BE2C (cell line): ENCODE measurements around the gene SYS1.

Experiments used
- DNase-seq: peaks from one replicate; pipeline ENCODE4 v3.0.0-alpha.2; 2020
- H3K27me3 ChIP-seq: fragments of 250-450 bp; sonication (Bioruptor Pico); 2 replicates; pipeline ENCODE4 v1.5.1; 2020; ENCODE audit warnings: mild to moderate bottlenecking
- H3K36me3 ChIP-seq: fragments of 250-450 bp; sonication (Bioruptor Pico); 2 replicates; pipeline ENCODE4 v1.5.1; 2020; ENCODE audit warnings: mild to moderate bottlenecking
- H3K4me1 ChIP-seq: fragments of 250-450 bp; sonication (Bioruptor Pico); 2 replicates; pipeline ENCODE4 v1.5.1; 2020
- H3K4me3 ChIP-seq: 2 replicates; pipeline ENCODE4 v1.5.1; 2011; ENCODE audit warnings: low read depth, low read length
- H3K9me3 ChIP-seq: fragments of 250-450 bp; sonication (Bioruptor Pico); 2 replicates; pipeline ENCODE4 v1.5.1; 2020
- CTCF ChIP-seq: IDR thresholded peaks from 2 replicates; pipeline ENCODE4 v1.5.1; 2012; ENCODE audit warnings: mild to moderate bottlenecking, low read depth, low read length

Gene SYS1

GRCh38 chr20:45372646-45373352, 9.8 kb downstream of the SYS1 start:
- H3K9me3 ChIP-seq, result no peaks in the 10 kb centered on the region
- no peak for TF ChIP-seq CTCF
- H3K4me3 ChIP-seq, result peak overlapping the region; percentile 65
- DNase-seq, result peak; percentile 35
- H3K36me3 ChIP-seq, result peaks cover 5% of the 10 kb centered on the region; the same call in 1 of the 2 replicates
- H3K27me3 ChIP-seq, result no peaks in the 10 kb centered on the region
- no peaks in the 10 kb centered on the region for H3K4me1 ChIP-seq

DNA sequence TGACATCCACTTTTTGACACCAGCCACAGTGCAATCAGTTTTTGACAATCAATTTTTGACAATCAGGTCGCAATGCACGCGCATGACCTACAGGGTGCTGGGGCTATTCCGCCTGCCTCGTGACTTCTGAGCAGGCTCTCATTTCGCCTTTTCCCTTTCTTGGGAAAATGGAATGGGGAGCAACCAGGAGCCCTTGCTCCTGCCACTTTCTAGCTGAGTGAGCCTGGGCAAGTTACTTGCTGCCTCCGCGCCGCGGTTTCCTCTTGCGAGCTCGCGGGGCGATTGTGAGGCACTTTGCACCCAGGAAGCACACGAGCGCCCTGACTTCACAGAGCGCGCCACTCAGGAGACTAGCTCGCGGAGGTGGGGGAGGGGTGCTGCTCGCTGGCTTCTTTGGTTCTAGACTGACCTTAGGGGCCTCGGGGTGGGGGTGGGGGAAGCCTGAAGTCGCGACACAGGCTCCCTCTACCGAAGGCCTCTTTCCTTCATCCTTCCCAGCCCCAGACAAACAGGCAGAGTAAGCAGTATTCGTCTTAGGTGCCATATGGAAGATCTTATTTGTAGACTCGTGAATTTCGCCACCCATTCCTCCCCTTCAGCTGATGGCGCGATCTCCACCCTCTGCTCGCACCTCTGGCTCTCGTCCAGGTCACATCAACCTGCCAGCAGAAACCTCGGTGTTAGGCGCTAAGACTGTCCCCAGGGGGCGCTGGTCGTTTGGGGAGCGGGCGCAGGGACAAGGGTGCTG, 10.6 kb downstream of the SYS1 start:
- peak; percentile 91 for TF ChIP-seq CTCF
- H3K36me3 ChIP-seq, result peaks cover 2% of the 10 kb centered on the region; the same call in 1 of the 2 replicates
- no peaks in the 10 kb centered on the region for H3K27me3 ChIP-seq
- DNase-seq, result peak; percentile 90
- no peaks in the 10 kb centered on the region for H3K4me1 ChIP-seq
- H3K9me3 ChIP-seq, result no peaks in the 10 kb centered on the region
- peak overlapping the region; percentile 65 for H3K4me3 ChIP-seq

GRCh38 chr20:45374101-45374467, 11.1 kb downstream of the SYS1 start:
- Histone ChIP-seq H3K4me3 (no peak overlapping the region; the same call in 1 of the 2 replicates), H3K9me3 (no peaks in the 10 kb centered on the region)

GRCh38 chr20:45374966-45375365, 12.0 kb downstream of the SYS1 start:
- Histone ChIP-seq H3K4me3 (no peak overlapping the region), H3K4me1 (no peaks in the 10 kb centered on the region), H3K27me3 (no peaks in the 10 kb centered on the region), H3K36me3 (no peaks in the 10 kb centered on the region), H3K9me3 (no peaks in the 10 kb centered on the region)
- no peak for DNase-seq
- no peak for TF ChIP-seq CTCF

More at GRCh38 chr20:45374101-45374467, 11.1 kb downstream of the SYS1 start:
- no peaks in the 10 kb centered on the region for H3K4me1 ChIP-seq
- TF ChIP-seq CTCF, result no peak
- H3K27me3 ChIP-seq, result no peaks in the 10 kb centered on the region
- DNase-seq, result no peak
- no peaks in the 10 kb centered on the region for H3K36me3 ChIP-seq

GRCh38 chr20:45377269-45377668, 14.3 kb downstream of the SYS1 start:
- no peak overlapping the region for H3K4me3 ChIP-seq
- no peaks in the 10 kb centered on the region for H3K4me1 ChIP-seq
- no peak for DNase-seq
- no peaks in the 10 kb centered on the region for H3K27me3 ChIP-seq
- no peaks in the 10 kb centered on the region for H3K9me3 ChIP-seq
- TF ChIP-seq CTCF, result no peak
- no peaks in the 10 kb centered on the region for H3K36me3 ChIP-seq

GRCh38 chr20:45378191-45378590, 15.2 kb downstream of the SYS1 start, which contains the start of gene TP53TG5:
TSS of gene TP53TG5 (minus strand) at chr20:45378325. CDS start at chr20:45378236, 89 bp downstream.
- no peak for DNase-seq
- H3K9me3 ChIP-seq, result no peaks in the 10 kb centered on the region
- no peaks in the 10 kb centered on the region for H3K4me1 ChIP-seq
- H3K36me3 ChIP-seq, result no peaks in the 10 kb centered on the region
- no peak for TF ChIP-seq CTCF
- no peak within 1 kb of the TSS for H3K4me3 ChIP-seq
- H3K27me3 ChIP-seq, result no peaks in the 10 kb centered on the region
